ENCODE measurements around the gene SH3RF2.

The SH3RF2 gene

GRCh38 chr5:146049704-146050026 lies 113.3 kb downstream of the SH3RF2 start:
- no peak for DNase-seq

DNA sequence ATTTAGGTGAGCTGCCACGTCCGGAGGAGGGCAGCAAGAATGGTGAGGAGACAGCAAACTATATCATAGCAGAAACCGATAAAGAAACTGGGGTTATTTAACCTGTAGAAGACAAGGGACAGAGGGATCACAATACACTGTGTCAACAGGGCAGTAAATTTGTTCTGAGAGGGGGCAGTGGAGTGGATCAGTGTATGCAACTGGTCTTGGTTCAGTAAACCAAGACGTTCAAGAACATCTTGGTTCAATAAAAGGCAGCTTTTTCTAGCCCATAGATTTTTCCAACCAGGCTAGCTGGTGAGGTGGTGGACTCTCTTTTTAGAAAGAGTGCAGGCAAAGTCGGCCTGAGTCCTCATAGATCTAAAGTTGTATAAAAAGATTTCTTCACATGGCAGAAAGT lies 113.7 kb downstream of the SH3RF2 start:
- DNase-seq = no peak

DNA sequence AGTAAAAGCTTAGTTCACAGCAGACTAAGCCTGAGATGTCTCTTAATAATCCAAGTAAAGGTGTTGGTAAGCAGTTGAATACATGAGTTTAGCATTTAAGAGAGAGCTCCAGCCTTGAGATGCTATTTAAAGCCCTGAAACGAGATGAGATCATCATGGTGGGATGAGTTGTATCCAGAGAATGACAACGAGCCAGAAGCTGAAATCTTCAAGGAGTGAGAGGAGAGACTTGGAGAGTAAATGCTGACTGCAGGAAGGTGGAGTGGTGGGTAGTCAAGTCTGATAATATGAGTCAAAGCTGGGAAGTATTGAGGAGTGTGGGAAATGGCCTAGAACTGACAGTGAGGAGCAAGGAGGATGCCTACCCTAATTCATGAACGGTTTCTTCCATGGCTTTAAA lies 115.3 kb downstream of the SH3RF2 start:
- no peak for DNase-seq

GRCh38 chr5:146052780-146053179 lies 116.4 kb downstream of the SH3RF2 start:
- peak in 1 of 3 experiments; percentile 10 for DNase-seq

- no peak for DNase-seq
These were observed 119.1 kb downstream of the SH3RF2 start for GRCh38 chr5:146055432-146055831.

DNA sequence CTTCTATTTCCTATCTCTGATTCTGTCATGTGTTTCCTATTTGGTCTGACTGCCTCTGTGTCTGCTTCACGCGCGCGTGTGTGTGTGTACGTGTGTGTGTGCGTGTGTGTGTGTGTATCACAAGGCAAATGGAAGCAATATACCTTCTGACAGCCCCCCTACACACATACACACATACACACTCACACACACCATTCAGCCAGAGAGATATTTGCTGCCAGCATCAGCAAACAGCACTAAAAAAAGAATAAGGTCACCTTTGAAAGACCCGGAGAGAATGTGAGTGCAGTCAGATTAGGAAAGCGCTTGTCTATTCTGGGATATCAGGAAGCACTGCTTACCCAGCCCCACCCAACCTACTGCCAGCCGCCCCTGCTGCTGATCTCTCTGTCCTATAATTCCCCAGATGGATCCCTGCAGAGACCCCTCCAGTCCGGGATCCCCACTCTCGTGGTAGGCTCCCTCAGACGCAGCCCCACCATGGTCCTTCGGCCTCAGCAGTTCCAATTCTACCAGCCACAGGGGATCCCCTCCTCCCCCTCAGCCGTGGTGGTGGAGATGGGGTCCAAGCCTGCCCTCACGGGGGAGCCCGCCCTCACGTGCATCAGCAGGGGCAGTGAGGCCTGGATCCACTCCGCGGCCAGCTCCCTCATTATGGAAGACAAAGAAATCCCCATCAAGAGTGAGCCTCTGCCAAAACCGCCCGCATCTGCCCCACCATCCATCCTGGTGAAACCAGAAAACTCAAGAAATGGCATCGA lies 123.3 kb downstream of the SH3RF2 start:
- DNase-seq = no peak

- DNase-seq = no peak
These were observed 123.8 kb downstream of the SH3RF2 start for GRCh38 chr5:146060221-146060585.

DNA sequence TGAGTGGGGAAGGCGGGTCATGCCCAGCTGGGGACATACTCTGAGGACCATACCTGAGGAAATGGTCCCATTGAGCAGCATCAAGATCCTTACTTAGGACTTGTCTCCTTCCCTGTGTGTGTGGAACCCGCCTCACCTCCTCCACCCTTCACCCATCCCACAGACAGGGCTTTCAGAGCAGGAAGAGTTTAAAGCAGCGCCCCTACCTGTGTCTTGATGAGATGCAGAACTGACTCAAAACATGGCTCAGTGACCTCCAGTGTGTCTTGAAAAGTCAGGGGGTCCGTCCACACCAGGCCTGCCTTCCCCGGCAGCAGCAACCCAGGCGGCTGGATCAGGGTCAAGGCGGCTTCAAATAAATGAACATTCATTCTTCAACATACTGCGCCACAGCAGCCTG lies 130.6 kb downstream of the SH3RF2 start:
- no peak for DNase-seq

DNA sequence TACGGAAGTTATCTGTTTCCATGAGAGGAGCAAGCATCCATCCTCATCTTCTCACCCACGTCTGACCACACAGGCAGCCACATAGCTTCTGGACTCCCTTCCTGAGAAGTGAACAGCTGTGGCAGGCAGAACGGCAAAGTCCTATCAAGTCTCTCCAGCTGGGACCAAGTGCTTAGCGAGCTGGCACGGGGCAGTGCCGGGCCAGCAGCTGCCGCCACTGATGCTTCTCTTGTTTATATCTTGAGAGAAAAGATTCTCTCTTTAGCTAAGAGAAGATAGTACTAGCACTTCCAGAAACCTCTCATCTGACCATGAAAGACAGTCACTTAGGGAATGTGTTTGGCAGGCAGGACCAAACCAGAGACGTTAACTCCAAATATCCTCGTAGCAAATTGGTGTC lies 131.8 kb downstream of the SH3RF2 start:
- no peak for DNase-seq

DNA sequence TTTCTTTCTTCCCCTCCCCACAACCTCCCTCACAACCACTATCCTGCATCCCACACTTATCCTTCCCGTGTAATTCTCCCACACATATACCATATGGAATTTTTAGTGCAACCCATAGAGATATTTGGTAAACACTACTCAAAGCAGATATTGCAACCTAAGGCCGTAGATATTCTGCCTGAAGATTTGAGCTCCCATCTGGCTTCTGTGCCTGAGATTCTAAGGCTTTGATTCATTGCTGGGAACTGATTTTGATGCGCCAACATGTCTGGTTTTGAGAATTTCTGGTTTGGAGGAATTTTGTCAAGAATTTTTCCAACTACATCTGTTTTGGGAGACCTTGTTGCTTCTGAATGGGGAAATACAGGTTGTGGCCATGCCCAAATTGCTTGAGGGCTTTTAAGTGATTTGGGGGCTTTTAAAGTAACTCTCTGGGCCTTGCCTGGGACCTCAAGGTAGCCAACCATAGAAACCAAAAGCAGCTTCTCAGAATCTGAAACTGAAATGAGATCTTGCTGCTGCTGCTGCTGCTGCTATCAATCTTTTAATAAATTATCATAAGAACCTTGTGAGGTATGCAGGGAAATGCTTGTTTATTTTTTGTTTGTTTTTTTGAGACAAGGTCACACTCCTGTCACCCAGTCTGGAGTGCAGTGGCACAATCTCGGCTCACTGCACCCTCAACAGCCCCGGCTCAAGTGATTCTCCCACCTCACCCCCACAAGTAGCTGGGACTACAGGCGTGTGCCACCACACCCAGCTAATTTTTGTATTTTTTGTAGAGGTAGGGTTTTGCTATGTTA lies 132.8 kb downstream of the SH3RF2 start:
- DNase-seq = no peak

DNA sequence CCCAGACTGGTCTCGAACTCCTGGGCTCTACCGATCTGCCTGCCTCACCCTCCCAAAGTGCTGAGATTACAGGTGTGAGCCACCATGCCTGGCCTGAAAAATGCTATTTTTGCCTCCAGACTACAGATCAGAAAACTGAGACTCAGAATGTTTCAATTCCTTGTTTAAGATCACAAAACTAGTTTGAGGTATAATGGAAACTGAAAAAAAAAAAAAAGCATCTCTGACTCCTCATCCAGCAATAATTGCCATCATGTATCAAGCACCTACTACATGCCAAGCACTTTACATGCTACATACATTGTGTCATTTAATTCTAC lies 133.4 kb downstream of the SH3RF2 start:
- DNase-seq = no peak

GRCh38 chr5:146070746-146071145 lies 134.4 kb downstream of the SH3RF2 start:
- DNase-seq = no peak

- no peak for DNase-seq
These were observed 134.8 kb downstream of the SH3RF2 start for GRCh38 chr5:146071171-146071570.

DNA sequence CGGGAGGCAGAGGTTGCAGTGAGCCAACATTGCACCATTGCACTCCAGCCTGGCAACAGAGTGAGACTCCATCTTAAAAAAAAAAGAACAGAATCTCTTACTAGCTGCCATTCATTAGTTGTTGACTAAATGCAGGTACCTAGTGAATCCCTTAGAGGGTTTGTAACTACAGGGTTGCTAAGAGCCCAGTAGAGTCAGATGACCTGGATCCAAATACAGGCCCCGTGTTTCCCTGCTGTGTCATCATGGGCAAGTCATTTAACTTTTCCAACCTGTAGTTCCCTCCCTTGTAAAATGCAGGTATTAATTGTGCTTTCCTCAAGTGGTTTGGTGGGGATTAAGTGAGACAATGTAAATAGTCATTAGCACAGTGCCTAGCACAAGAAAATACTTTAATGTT lies 136.2 kb downstream of the SH3RF2 start:
- peak in 2 of 3 experiments; percentile 65 to 87 for DNase-seq

DNA sequence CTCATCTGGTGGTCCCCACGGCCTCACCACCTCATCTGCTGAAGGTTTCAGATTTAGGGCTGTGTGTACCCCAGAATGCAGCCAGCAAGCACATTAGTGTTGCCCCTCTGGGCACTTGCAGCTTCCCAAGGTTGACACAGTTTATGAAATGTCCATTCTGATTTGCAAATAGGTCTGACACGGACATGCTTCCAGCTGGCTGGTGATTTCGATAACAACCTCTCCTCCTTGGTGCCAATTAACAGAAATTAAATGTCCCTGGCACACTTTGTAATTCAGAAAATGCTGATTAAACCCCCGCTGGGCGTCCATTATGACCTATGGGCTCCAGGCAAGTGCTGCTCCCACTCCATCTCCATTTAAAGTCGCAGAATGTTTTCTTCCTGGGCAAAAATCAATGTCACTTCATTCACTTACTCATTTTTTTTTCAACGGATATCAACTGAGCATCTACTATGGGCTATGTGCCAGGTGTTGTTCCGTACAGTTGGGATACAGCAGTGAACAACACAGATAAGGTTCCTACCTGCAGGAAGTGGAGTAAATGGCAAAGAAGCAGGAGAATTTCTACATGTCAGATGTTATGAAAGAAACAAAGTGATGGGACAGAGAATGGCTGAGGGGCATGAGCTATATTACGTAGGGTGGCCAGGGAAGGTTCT lies 137.0 kb downstream of the SH3RF2 start:
- peak in 2 of 3 experiments; percentile 66 to 90 for DNase-seq

DNA sequence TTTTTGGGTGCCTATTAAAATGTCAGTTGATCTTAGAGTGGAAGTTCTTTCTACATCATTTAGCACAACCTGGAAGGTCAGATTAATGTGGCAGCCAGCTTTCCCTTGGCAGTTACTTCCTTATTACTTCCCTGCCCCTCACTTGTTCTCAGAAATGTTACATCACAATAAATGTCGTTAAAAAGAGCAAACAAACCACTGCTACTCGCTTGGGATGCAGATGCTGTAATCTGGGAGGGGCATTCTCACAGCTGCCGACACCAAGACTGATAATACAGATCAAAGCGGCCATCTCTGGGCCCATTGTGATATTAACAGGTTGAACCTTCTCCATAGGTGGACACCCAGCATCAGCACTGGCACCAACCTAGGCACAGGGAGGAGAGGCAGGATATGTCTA lies 139.7 kb downstream of the SH3RF2 start:
- peak in 1 of 3 experiments; percentile 17 for DNase-seq

GRCh38 chr5:146076455-146076854 lies 140.1 kb downstream of the SH3RF2 start:
- peak in 1 of 3 experiments; percentile 17 for DNase-seq

GRCh38 chr5:146078566-146078965 lies 142.2 kb downstream of the SH3RF2 start:
- DNase-seq = no peak

- DNase-seq = no peak
These were observed 143.5 kb downstream of the SH3RF2 start for GRCh38 chr5:146079695-146080373.

DNA sequence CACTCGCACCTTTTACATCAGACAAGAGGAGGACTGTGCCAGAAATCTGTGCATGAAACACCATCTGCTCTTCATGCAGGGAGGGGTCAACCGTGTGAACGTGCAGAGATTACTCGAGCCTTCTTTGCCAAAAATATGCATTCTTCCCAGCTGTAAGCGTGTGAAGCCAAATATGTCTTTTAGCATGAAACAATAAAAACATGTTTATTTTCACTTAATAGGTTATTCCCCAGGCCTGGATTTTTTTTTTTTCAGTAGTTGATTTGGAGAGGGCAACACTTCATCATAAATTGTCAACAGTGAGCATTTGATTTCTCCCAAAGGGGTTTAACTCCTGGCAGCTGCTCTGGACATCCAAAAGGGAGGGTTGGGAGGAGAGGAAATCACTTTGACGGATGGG lies 145.2 kb downstream of the SH3RF2 start:
- DNase-seq = peak in 1 of 3 experiments; percentile 8

DNA sequence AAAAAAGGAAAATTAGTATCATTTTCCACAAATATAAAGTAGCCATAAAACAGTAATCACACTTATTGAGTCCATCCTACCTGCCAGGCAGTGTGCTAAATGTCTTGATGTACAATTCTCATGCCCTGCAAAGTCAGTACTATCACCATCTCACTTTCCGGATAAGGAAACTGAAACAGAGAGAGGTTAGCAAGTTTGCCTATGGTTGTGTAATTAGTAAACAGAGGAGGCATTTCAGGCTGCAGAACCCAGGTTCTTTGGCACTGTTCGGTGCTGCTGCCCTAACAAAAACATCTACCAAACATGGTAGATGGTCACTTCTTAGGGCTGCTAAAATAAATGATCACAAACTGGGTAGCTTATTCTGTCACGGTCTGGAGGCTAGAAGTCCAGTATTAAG lies 146.4 kb downstream of the SH3RF2 start:
- no peak for DNase-seq

DNA sequence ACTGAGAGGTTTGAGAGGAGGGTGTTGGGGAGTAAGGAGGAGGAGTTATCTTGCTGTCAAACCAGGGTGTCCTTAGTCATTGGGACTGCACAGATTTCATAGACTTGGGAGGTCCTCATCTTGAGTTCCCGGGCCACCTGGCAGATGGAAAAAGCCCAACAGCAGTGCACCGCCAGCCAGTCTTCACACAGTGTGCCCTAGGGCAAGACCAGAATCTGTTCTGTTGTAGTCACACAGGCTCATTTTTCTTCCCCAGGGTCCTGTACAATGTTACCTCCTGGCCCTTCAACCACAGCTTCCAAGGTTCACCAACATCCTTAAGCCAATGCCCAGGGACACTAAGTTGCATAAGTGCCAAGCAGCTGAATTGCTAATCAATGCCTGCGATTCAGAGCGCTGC lies 148.0 kb downstream of the SH3RF2 start:
- no peak for DNase-seq

DNA sequence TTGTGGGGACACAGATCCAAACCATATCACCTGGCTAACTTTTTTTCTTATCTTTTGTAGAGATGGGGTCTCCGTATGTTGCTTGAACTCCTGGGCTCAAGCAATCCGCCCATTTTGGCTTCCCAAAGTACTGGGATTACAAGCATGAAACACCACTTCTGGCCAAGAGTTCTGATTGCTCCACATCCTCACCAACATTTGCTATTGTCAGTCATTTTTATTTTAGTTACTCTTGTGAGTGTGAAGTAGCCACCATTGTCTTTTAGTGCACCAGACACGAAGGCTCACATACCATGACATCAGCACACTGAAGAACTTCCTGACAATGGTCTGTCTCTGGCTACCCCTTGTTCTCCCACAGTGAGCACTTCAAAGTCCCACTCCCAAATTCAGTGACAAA lies 151.7 kb downstream of the SH3RF2 start:
- no peak for DNase-seq

DNA sequence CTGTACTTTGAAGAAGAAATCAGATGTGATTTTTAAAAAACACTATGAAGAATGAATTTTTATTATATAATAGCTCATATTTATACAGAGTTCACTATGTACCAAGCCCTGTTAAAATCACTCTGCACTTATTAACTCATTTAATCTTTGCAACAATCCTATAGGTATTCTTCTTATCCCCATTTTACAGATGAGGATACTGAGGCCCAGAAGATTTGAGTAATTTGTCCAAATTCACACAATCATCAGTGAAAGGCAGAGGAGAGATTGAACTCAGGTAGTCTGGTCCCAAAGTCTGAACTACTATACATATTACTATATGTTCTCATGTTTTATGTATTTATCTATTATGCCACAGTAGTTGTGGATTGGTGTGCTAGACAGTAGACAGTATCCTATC lies 152.9 kb downstream of the SH3RF2 start:
- no peak for DNase-seq
